ENCODE measurements around the gene MAGOHB.
"Not testable (repeated sequence)": the region's sequence is repeated elsewhere in the genome, so short reads cannot be mapped to it uniquely, and the experiment has no call there.

MAGOHB gene

GRCh38 chr12:10613349-10614055, at the start of gene MAGOHB:
MAGOHB (minus strand) TSS chr12:10613609; CDS start chr12:10613532, 77 bp downstream.
- in situ Hi-C loops (cut with MboI; ENCODE audit: low sequenced_read_pairs): no loop called here

- in situ Hi-C loops (cut with MboI; ENCODE audit: low sequenced_read_pairs): no loop called here
Measured at GRCh38 chr12:10661338-10661737, 47.9 kb upstream of the MAGOHB start.

GRCh38 chr12:10654003-10654402, 40.6 kb upstream of the MAGOHB start:
- in situ Hi-C loops (cut with MboI; ENCODE audit: low sequenced_read_pairs): no loop called here

GRCh38 chr12:10652192-10652591, 38.8 kb upstream of the MAGOHB start:
- in situ Hi-C loops (cut with MboI; ENCODE audit: low sequenced_read_pairs): no loop called here

- in situ Hi-C loops (cut with MboI; ENCODE audit: low sequenced_read_pairs): not testable (repeated sequence)
Measured at GRCh38 chr12:10646576-10646975, 33.2 kb upstream of the MAGOHB start.

GRCh38 chr12:10645910-10646309, 32.5 kb upstream of the MAGOHB start:
- in situ Hi-C loops (cut with MboI; ENCODE audit: low sequenced_read_pairs): no loop called here

- in situ Hi-C loops (cut with MboI; ENCODE audit: low sequenced_read_pairs): no loop called here
Measured at GRCh38 chr12:10641735-10642500, 28.5 kb upstream of the MAGOHB start.

GRCh38 chr12:10638728-10639127, 25.3 kb upstream of the MAGOHB start:
- in situ Hi-C loops (cut with MboI; ENCODE audit: low sequenced_read_pairs): no loop called here

GRCh38 chr12:10636611-10637010, 23.2 kb upstream of the MAGOHB start:
- in situ Hi-C loops (cut with MboI; ENCODE audit: low sequenced_read_pairs): no loop called here

- in situ Hi-C loops (cut with MboI; ENCODE audit: low sequenced_read_pairs): no loop called here
Measured at GRCh38 chr12:10636124-10636523, 22.7 kb upstream of the MAGOHB start.

- in situ Hi-C loops (cut with MboI; ENCODE audit: low sequenced_read_pairs): no loop called here
Measured at GRCh38 chr12:10635306-10635705, 21.9 kb upstream of the MAGOHB start.

- in situ Hi-C loops (cut with MboI; ENCODE audit: low sequenced_read_pairs): no loop called here
Measured at GRCh38 chr12:10634427-10634826, 21.0 kb upstream of the MAGOHB start.

- in situ Hi-C loops (cut with MboI; ENCODE audit: low sequenced_read_pairs): no loop called here
Measured at GRCh38 chr12:10633541-10633940, 20.1 kb upstream of the MAGOHB start.

GRCh38 chr12:10632226-10632625, 18.8 kb upstream of the MAGOHB start:
- in situ Hi-C loops (cut with MboI; ENCODE audit: low sequenced_read_pairs): no loop called here

- in situ Hi-C loops (cut with MboI; ENCODE audit: low sequenced_read_pairs): no loop called here
Measured at GRCh38 chr12:10624605-10625004, 11.2 kb upstream of the MAGOHB start.

- in situ Hi-C loops (cut with MboI; ENCODE audit: low sequenced_read_pairs): no loop called here
Measured at GRCh38 chr12:10623131-10623530, 9.7 kb upstream of the MAGOHB start.

GRCh38 chr12:10621278-10621677, 7.9 kb upstream of the MAGOHB start:
- in situ Hi-C loops (cut with MboI; ENCODE audit: low sequenced_read_pairs): no loop called here

GRCh38 chr12:10620078-10620779, 6.8 kb upstream of the MAGOHB start:
- in situ Hi-C loops (cut with MboI; ENCODE audit: low sequenced_read_pairs): no loop called here

- in situ Hi-C loops (cut with MboI; ENCODE audit: low sequenced_read_pairs): no loop called here
Measured at GRCh38 chr12:10618338-10618987, 5.1 kb upstream of the MAGOHB start.

GRCh38 chr12:10617863-10618262, 4.5 kb upstream of the MAGOHB start:
- in situ Hi-C loops (cut with MboI; ENCODE audit: low sequenced_read_pairs): no loop called here

GRCh38 chr12:10615532-10615931, 2.1 kb upstream of the MAGOHB start:
- in situ Hi-C loops (cut with MboI; ENCODE audit: low sequenced_read_pairs): no loop called here
